Activated T-cell treated with anti-CD3 and anti-CD28 coated beads, Interleukin-2, amount 50 U/mL, for 24 hours (primary cell): Measurements from ENCODE around the gene PELI1.

Source experiments
- DNase-seq: peaks from one replicate; pipeline ENCODE4 v3.0.0-alpha.2; 2020
- H3K27ac Mint-ChIP-seq: 2 replicates; pipeline ENCODE4 v1.8.0; 2020; ENCODE audit warnings: mild to moderate bottlenecking, mixed read lengths
- H3K27me3 Mint-ChIP-seq: 2 replicates; pipeline ENCODE4 v1.8.0; 2020; ENCODE audit warnings: mixed read lengths
- H3K36me3 Mint-ChIP-seq: 2 replicates; pipeline ENCODE4 v1.8.0; 2020; ENCODE audit warnings: low read depth, mixed read lengths
- H3K4me1 Mint-ChIP-seq: 2 replicates; pipeline ENCODE4 v1.8.0; 2020; ENCODE audit warnings: low read depth, mixed read lengths
- H3K4me3 Mint-ChIP-seq: 2 replicates; pipeline ENCODE4 v1.8.0; 2020; ENCODE audit warnings: mild to moderate bottlenecking, moderate library complexity, mixed read lengths
- H3K9me3 Mint-ChIP-seq: 2 replicates; pipeline ENCODE4 v1.8.0; 2020; ENCODE audit warnings: mixed read lengths

The PELI1 gene, protein sequence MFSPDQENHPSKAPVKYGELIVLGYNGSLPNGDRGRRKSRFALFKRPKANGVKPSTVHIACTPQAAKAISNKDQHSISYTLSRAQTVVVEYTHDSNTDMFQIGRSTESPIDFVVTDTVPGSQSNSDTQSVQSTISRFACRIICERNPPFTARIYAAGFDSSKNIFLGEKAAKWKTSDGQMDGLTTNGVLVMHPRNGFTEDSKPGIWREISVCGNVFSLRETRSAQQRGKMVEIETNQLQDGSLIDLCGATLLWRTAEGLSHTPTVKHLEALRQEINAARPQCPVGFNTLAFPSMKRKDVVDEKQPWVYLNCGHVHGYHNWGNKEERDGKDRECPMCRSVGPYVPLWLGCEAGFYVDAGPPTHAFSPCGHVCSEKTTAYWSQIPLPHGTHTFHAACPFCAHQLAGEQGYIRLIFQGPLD

GRCh38 chr2:64144057-64145013 is at the start of gene PELI1:
TSS of gene PELI1 (minus strand) at chr2:64144420. CDS start at chr2:64108310, 36,110 bp downstream.
- no peaks in the 10 kb centered on the region for H3K9me3 Mint-ChIP-seq
- peak within 1 kb of the TSS; percentile 98 for H3K4me3 Mint-ChIP-seq
- peaks cover 37% of the 10 kb centered on the region for H3K36me3 Mint-ChIP-seq
- peak within 1 kb of the TSS; percentile 98 for H3K27ac Mint-ChIP-seq
- H3K27me3 Mint-ChIP-seq, result no peaks in the 10 kb centered on the region
- H3K4me1 Mint-ChIP-seq, result peaks cover 27% of the 10 kb centered on the region
- DNase-seq, result peak; percentile 92

DNA sequence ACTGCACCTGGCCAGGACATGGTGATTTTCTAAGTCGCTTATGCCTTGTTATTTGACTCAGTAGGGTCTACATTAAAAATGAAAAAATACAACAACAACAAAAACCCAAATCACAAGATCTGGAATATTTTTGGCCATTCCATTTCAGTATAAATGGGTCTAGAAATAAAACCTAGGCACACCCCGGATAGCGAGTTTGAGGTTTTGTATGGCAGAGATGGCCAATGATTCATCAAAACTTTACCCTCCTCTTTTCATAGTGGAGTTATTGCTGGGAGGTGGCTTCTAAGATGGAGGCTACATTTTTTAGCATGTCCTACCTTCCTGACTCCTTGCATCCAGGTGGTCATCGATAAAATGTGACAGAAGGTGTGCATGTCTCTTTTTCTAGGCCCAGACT is 49.3 kb upstream of the PELI1 start:
- Mint-ChIP-seq H3K27ac (no peak overlapping the region), H3K27me3 (no peaks in the 10 kb centered on the region), H3K4me3 (no peak overlapping the region), H3K9me3 (no peaks in the 10 kb centered on the region), H3K36me3 (no peaks in the 10 kb centered on the region), H3K4me1 (peaks cover 26% of the 10 kb centered on the region)
- no peak for DNase-seq

DNA sequence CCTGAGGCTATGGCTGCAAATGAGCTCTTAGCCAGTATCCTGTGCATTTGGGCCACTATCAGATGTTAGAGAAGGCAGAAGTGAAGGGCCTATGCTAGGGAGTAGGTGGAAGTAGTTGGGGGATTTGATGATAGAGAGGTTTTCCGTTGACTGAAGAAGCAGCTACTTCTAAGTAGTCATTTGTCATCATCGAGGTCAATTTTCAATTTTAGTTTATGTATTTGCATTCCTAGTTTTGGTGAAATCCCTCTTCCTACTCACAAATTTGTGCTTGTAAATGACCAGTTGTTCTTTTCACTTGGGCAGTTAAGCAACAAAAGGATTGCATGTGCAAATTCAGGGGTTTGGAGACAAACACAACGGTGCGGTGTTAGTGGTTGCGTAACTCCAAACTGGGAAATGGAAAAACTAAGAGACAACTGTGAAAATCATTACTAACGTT is 48.5 kb upstream of the PELI1 start:
- peaks cover 26% of the 10 kb centered on the region for H3K4me1 Mint-ChIP-seq
- H3K27me3 Mint-ChIP-seq, result no peaks in the 10 kb centered on the region
- no peak overlapping the region for H3K4me3 Mint-ChIP-seq
- no peak overlapping the region for H3K27ac Mint-ChIP-seq
- no peaks in the 10 kb centered on the region for H3K9me3 Mint-ChIP-seq
- DNase-seq, result no peak
- H3K36me3 Mint-ChIP-seq, result no peaks in the 10 kb centered on the region

GRCh38 chr2:64192125-64192479 is 47.9 kb upstream of the PELI1 start:
- no peaks in the 10 kb centered on the region for H3K27me3 Mint-ChIP-seq
- H3K4me3 Mint-ChIP-seq, result no peak overlapping the region
- no peaks in the 10 kb centered on the region for H3K9me3 Mint-ChIP-seq
- H3K27ac Mint-ChIP-seq, result no peak overlapping the region
- no peaks in the 10 kb centered on the region for H3K36me3 Mint-ChIP-seq
- H3K4me1 Mint-ChIP-seq, result peaks cover 26% of the 10 kb centered on the region
- DNase-seq, result no peak

DNA sequence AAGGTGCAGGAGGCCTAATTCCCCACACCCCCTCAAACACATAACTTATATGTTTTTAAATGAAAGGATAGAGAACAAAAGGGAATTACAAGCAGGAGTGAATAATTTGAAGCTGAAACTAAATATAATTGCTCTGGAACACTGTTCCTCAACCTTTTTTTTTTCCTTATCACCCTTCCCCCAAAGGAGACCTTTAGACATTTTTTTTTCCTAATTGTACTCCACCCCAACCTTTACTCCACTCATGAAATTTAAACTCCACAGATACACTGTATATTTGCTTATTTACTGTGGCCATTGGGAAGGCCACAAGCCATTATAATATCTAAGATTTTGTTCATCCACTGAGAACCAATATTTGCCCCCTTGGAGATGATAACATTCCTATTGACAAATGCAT is 45.4 kb upstream of the PELI1 start:
- Mint-ChIP-seq H3K9me3 (no peaks in the 10 kb centered on the region), H3K27me3 (no peaks in the 10 kb centered on the region), H3K4me1 (peaks cover 26% of the 10 kb centered on the region), H3K27ac (no peak overlapping the region), H3K36me3 (no peaks in the 10 kb centered on the region), H3K4me3 (no peak overlapping the region)
- no peak for DNase-seq

DNA sequence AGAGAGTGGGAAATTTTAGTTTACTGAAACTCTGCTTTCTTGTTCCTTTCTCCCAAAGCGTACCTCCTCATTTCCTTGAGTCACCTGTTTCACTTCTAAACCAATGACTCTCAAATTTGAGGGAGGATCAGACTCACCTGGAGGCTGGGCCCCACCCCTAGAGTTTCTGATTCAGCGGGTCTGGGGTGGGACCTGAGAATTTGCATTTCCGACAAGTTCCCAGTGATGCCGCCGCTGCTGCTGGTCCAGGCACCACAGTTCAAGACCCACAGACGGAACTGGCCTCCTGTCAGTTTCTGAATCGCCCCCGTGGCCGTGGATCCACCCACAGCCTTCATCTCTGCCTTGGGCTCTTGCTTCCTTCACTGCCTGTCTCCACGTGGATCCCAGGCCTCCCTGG is 44.9 kb upstream of the PELI1 start:
- Mint-ChIP-seq H3K4me3 (no peak overlapping the region), H3K27ac (no peak overlapping the region), H3K9me3 (no peaks in the 10 kb centered on the region), H3K4me1 (peaks cover 26% of the 10 kb centered on the region), H3K27me3 (no peaks in the 10 kb centered on the region), H3K36me3 (no peaks in the 10 kb centered on the region)
- no peak for DNase-seq

DNA sequence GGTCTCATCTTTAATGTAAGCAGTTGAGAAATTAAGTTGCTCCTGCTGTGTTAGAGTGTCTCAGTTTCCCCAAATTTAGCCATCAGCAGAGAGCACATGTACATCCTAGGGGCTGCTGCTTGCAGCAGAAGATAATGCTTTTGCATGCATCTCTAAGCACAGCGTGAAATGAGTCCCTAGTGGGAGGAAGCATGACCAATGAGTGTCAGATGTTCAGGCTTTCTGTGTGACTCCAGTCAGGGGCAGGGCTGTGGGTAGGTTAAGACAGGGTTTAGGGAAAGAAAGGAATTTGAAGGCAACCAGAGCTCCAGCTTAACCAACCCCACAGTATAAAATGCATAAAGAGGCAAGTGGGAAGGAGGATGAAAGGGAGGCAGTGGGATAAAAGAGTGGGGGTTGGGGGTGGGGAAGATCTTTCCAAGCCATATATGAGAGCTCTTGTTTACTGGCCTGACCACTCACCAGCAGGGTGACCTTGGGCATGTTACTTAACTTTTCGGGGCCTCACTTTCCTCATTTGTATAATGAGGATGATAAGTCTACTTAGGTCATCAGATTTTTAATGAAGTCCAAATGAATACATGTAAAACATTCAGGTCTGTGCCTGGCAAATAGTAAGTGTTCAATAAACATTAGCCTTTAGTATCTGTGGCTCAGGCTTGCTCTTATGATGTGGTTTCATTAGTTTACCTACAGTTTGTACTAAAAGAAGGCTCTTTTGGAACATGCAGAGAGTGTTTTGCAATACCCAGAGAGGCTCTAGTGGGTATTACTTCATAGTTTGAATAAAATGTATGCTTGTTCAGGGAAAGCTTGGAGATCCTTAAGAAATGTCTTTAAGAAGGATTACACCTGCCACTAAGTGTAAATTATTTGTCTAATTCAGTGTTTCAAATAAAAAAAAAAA is 42.7 kb upstream of the PELI1 start:
- Mint-ChIP-seq H3K9me3 (no peaks in the 10 kb centered on the region), H3K4me1 (peaks cover 22% of the 10 kb centered on the region), H3K4me3 (no peak overlapping the region), H3K27me3 (no peaks in the 10 kb centered on the region), H3K27ac (no peak overlapping the region), H3K36me3 (no peaks in the 10 kb centered on the region)
- no peak for DNase-seq

DNA sequence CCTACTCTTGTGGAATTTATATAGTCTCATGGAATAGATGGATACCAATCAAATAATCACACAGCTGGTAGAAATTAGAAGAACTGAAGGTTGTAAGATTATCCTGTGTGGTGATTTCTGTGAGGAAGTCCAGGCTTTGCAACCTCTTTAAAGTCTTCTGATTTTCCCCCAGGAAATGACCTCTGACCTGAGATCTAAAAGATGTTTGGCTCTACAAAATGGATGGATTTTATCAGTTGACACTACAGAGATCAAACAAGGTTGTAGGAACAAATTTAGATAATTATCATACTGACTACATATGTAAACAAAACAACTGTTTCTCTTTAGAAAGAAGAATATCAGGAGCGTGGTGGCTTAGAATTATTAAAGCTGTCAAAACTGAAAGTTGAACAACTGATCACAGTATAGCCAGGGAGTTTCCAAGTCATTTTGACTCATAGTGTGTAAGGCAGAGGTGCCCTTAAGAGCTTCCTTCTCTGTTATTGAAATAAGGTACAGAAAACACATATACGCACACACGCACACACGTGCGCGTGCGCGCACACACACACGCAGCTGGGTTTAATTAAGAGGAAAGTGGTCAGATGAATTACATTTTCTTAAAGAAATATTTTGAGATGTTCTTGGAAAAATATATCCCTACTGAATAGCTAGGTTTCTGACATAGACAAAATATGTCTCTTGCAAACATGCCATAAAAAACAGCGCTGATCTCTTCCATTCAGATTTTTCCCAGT is 35.5 kb upstream of the PELI1 start:
- Mint-ChIP-seq H3K9me3 (no peaks in the 10 kb centered on the region), H3K27me3 (no peaks in the 10 kb centered on the region), H3K36me3 (no peaks in the 10 kb centered on the region), H3K4me3 (no peak overlapping the region), H3K4me1 (peaks cover 18% of the 10 kb centered on the region), H3K27ac (no peak overlapping the region)
- no peak for DNase-seq

- no peak overlapping the region for H3K4me3 Mint-ChIP-seq
- H3K36me3 Mint-ChIP-seq, result no peaks in the 10 kb centered on the region
- no peak overlapping the region for H3K27ac Mint-ChIP-seq
- peaks cover 23% of the 10 kb centered on the region for H3K4me1 Mint-ChIP-seq
- H3K27me3 Mint-ChIP-seq, result no peaks in the 10 kb centered on the region
- DNase-seq, result no peak
- no peaks in the 10 kb centered on the region for H3K9me3 Mint-ChIP-seq
These were observed 33.1 kb upstream of the PELI1 start for GRCh38 chr2:64177315-64177714.

DNA sequence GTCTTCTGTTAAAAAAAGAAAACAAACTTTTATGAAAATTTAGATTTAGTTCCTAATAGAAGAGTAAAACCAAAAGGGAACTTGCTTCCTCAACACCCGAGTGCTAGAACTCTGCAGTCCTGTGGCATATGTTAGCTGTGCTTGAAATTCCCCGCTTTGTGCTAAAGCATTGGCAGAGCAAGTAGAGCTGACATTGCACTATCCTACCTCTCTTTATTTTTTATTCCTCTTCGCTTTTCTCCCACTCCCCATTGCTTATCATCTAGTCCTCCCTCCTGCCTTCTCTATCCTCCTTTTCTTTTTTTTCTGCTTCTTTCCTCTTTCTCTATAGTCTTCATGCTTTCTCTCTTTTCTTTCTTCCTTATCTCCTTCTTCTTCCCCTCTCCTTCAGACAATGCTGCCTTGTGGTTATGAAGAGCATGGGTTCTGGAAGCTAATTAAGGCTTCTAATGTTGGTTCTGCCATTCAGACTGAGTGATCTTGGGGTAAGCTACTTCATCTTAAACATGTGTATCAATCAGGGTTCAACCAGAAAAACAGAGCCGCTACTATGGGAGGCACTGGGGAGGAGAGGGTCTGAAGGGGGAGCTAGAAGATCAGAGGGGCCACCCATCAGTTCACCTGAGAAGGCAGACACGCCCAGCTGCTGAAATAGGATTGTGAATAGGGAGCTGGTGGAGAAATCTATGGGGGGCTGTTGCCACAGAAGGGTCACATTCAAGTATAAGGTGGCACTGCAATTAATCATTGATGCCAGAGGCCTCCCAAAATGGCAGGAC is 31.4 kb upstream of the PELI1 start:
- Mint-ChIP-seq H3K9me3 (no peaks in the 10 kb centered on the region), H3K27me3 (no peaks in the 10 kb centered on the region), H3K27ac (no peak overlapping the region), H3K4me3 (no peak overlapping the region), H3K4me1 (peaks cover 16% of the 10 kb centered on the region), H3K36me3 (no peaks in the 10 kb centered on the region)
- no peak for DNase-seq

DNA sequence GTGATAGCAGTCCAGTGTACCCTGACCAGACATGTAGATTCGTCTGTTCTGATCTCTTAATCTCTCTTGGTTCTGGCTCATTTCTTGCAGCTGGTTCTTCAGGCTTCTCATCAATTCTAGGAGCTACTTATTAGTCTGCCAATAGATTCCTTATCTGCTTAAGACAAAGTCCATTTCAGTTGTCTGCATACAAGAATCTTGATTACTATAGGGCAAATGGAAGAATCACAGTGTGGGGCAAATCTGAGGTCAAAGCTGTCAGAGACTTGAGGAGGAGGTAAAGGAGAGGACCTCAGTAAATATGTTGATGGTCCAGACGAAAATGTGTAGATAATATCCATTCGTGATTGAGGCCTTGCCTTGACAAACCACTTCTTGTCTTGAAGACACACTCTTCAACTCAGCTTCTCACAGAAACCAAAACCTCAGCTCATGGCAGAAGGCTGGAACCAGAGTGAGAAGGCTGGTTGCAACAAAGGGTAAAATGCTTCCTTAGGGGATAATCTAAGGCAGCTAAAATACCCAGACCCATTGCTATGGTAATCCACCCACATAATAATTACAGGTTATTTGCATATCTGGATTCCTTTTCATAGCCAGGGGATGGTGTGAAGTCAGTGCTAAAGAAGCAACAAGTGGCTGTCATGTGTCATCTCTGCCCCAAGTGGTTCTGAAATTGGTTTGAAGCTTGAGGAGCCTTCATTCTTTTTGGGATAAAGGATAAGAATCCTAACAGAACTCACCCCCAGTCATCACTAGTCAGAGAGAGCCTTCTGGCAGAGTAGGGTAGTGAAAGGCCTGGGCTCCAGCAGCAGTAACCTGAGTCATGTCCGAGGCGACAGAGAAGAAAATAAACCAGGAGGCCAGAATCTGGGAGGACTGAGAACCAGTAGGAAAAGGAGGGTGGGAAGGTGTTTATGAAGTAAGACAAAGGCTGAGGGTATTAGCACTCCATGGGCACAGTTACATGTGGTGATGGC is 29.2 kb upstream of the PELI1 start:
- no peaks in the 10 kb centered on the region for H3K9me3 Mint-ChIP-seq

DNA sequence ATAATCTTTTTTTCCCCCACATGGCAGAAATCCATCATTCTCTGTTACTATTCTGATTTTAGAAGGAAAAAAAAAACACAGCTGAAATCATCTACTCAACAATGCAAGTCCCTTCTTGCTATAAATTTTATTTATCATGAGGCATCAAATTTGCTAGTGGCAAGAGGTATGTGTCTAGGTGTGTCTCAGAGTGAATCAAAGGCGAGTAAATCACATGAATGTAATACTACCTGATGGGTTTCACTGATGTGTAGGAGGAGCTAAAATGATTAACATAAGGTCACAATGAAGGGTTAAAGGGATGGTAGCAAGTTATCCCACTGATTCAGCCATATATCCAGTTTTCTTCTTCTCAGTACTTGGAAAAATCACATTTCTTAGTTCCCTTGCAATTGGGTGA is 24.5 kb upstream of the PELI1 start:
- Mint-ChIP-seq H3K4me1 (peaks cover 10% of the 10 kb centered on the region), H3K36me3 (no peaks in the 10 kb centered on the region), H3K9me3 (no peaks in the 10 kb centered on the region), H3K27ac (no peak overlapping the region), H3K4me3 (no peak overlapping the region), H3K27me3 (no peaks in the 10 kb centered on the region)
- DNase-seq, result no peak

More for the DNA sequence above, 29.2 kb upstream of the PELI1 start:
- H3K27me3 Mint-ChIP-seq, result no peaks in the 10 kb centered on the region
- H3K27ac Mint-ChIP-seq, result no peak overlapping the region
- no peaks in the 10 kb centered on the region for H3K36me3 Mint-ChIP-seq
- no peak for DNase-seq
- no peak overlapping the region for H3K4me3 Mint-ChIP-seq
- peaks cover 6% of the 10 kb centered on the region for H3K4me1 Mint-ChIP-seq
